ENCODE measurements around the gene SRBD1. TPM values are rescaled to one million over a fixed set of nuclear protein-coding genes. Genes with fewer than 3 reads are reported as not detected.

Gene SRBD1
- total RNA-seq, 1 donor from 2014 or later: 13.8 TPM

GRCh38 chr2:45577441-45577840, 33.6 kb downstream of the SRBD1 start:
- H3K27me3 Mint-ChIP-seq (ENCODE audit: unreplicated experiment): no peaks in the 10 kb centered on the region
- peak overlapping the region; percentile 68 for H3K27ac Mint-ChIP-seq (ENCODE audit: unreplicated experiment)
- peaks cover 14% of the 10 kb centered on the region for H3K4me1 Mint-ChIP-seq (ENCODE audit: unreplicated experiment)
- no peak for TF ChIP-seq CTCF (IDR thresholded peaks at IDR 0.05)
- H3K9me3 Mint-ChIP-seq (ENCODE audit: unreplicated experiment): no peaks in the 10 kb centered on the region
- no peak overlapping the region for H3K4me3 Mint-ChIP-seq (ENCODE audit: unreplicated experiment)
- H3K36me3 Mint-ChIP-seq (ENCODE audit: unreplicated experiment): peaks cover 15% of the 10 kb centered on the region
- DNase-seq (ENCODE audit: extremely low spot score, unreplicated experiment): no peak

- no peak for TF ChIP-seq CTCF (IDR thresholded peaks at IDR 0.05)
- Mint-ChIP-seq H3K27ac (ENCODE audit: unreplicated experiment) (no peak overlapping the region), H3K9me3 (ENCODE audit: unreplicated experiment) (peaks cover 5% of the 10 kb centered on the region), H3K4me3 (ENCODE audit: unreplicated experiment) (no peak overlapping the region), H3K4me1 (ENCODE audit: unreplicated experiment) (peaks cover 16% of the 10 kb centered on the region), H3K36me3 (ENCODE audit: unreplicated experiment) (peaks cover 21% of the 10 kb centered on the region), H3K27me3 (ENCODE audit: unreplicated experiment) (no peaks in the 10 kb centered on the region)
- DNase-seq (ENCODE audit: extremely low spot score, unreplicated experiment): no peak
These were observed 35.2 kb downstream of the SRBD1 start for GRCh38 chr2:45575881-45576280.

- Mint-ChIP-seq H3K36me3 (ENCODE audit: unreplicated experiment) (peaks cover 22% of the 10 kb centered on the region), H3K4me1 (ENCODE audit: unreplicated experiment) (peaks cover 34% of the 10 kb centered on the region), H3K27me3 (ENCODE audit: unreplicated experiment) (no peaks in the 10 kb centered on the region), H3K27ac (ENCODE audit: unreplicated experiment) (no peak overlapping the region), H3K4me3 (ENCODE audit: unreplicated experiment) (no peak overlapping the region), H3K9me3 (ENCODE audit: unreplicated experiment) (peaks cover 5% of the 10 kb centered on the region)
- DNase-seq (ENCODE audit: extremely low spot score, unreplicated experiment): no peak
- no peak for TF ChIP-seq CTCF (IDR thresholded peaks at IDR 0.05)
These were observed 38.1 kb downstream of the SRBD1 start for GRCh38 chr2:45572979-45573378.

- Mint-ChIP-seq H3K27me3 (ENCODE audit: unreplicated experiment) (no peaks in the 10 kb centered on the region), H3K9me3 (ENCODE audit: unreplicated experiment) (peaks cover 5% of the 10 kb centered on the region), H3K4me1 (ENCODE audit: unreplicated experiment) (peaks cover 31% of the 10 kb centered on the region), H3K36me3 (ENCODE audit: unreplicated experiment) (peaks cover 22% of the 10 kb centered on the region), H3K4me3 (ENCODE audit: unreplicated experiment) (no peak overlapping the region), H3K27ac (ENCODE audit: unreplicated experiment) (no peak overlapping the region)
- DNase-seq (ENCODE audit: extremely low spot score, unreplicated experiment): no peak
- no peak for TF ChIP-seq CTCF (IDR thresholded peaks at IDR 0.05)
These were observed 39.1 kb downstream of the SRBD1 start for GRCh38 chr2:45571940-45572339.

- no peak for TF ChIP-seq CTCF (IDR thresholded peaks at IDR 0.05)
- H3K4me1 Mint-ChIP-seq (ENCODE audit: unreplicated experiment): peaks cover 31% of the 10 kb centered on the region
- no peak overlapping the region for H3K27ac Mint-ChIP-seq (ENCODE audit: unreplicated experiment)
- no peaks in the 10 kb centered on the region for H3K27me3 Mint-ChIP-seq (ENCODE audit: unreplicated experiment)
- no peak overlapping the region for H3K4me3 Mint-ChIP-seq (ENCODE audit: unreplicated experiment)
- peaks cover 5% of the 10 kb centered on the region for H3K9me3 Mint-ChIP-seq (ENCODE audit: unreplicated experiment)
- H3K36me3 Mint-ChIP-seq (ENCODE audit: unreplicated experiment): peaks cover 22% of the 10 kb centered on the region
- no peak for DNase-seq (ENCODE audit: extremely low spot score, unreplicated experiment)
These were observed 40.3 kb downstream of the SRBD1 start for GRCh38 chr2:45570671-45571334.

Measured in osteocyte (in vitro differentiated cells).